ENCODE measurements around the gene DLGAP1.
A peak's percentile ranks its signal among the peaks of the same experiment; 100 is the strongest.

The DLGAP1 gene

DNA sequence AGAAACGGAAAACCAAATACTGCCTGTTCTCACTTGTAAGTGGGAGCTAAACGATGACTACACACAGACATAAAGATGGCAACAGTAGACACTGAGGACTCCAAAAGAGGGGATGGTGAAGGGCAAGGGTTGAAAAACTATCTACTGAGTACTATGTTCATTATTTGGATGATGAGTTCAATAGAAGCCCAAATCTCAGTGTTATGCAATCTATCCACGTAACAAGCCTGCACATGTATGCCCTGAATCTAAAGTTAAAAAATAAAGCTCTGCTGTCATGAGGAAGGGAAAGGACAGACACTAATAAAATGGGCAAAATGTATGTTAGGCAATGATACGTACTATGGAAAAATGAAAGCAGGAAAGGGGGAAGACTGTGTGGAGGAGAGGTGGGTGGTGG, 629.1 kb downstream of the DLGAP1 start:
- DNase-seq, result no peak

DNA sequence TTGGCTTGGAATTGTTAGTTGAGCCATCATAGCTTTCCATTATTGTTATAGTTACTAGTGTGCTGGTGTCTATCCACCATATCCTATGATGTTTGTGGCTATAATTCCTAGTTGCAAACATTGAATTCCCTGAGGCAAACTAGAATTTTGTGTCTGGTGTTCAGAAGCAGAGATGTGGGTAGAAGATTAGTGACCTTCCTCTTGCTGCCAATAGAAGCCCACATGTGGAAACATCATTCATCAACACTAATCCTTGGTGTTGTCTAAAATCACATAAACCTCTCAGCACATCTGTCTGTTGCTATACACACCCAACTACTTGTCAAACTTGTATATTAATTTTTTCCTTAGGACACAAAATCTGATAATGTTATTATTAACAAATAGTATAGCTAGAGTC, 631.0 kb downstream of the DLGAP1 start:
- DNase-seq, result no peak

DNA sequence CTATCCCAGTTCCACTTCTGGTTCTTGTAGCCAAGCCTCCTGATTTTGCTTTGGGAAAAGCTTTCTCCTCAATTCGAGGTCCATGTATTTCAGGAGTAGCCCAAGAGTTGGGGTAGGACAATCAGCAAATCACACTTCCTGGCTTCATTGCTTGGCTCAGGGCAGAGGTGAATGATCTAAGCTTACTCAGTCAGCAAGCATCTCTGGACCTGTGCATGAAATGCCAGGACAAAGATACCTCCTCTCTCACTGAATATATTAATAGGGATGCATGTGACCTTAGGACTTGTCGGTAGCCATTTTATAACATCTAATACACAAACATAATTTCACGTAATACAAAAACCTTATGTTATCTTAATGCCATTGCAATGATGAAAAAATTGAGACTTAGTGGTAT, 632.0 kb downstream of the DLGAP1 start:
- DNase-seq, result no peak

DNA sequence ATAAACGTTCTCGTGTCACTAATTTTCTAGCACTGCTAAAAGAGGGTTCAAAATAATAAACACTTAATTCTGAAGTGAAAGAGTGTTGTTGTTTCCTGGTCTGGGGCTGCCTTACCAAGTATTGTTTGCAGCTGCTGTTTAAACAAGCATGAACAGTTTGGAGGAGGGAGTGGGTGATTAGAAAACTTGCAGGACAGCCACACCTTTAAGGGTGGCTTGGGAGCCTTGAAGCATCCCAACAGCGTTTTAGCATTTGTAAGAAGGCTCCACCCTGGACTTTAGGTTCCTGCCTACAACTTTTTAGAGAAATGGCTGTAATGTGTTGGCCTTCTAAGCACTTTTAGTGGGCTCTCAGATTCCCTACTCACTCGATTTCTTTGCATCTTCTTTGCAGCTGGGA, 633.6 kb downstream of the DLGAP1 start:
- DNase-seq, result no peak

DNA sequence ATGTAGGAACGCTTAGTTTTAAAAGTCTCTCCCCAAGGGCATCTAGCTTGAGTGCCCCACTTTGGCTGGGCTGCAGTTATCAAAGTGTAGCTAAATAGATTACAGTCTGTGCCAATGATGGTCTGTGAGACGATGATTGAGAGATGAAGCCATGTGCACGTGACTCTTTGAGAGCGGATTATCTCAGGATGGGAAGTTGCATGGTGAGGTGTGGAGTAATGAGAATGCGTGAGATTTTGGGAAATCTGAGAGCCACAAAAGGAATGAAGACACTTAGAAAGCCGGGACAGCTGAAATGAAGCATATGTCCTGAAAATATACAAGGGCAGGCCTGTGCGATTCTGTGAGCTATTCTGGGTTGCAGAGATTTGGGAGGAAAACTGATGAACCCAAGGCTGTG, 635.1 kb downstream of the DLGAP1 start:
- no peak for DNase-seq

DNA sequence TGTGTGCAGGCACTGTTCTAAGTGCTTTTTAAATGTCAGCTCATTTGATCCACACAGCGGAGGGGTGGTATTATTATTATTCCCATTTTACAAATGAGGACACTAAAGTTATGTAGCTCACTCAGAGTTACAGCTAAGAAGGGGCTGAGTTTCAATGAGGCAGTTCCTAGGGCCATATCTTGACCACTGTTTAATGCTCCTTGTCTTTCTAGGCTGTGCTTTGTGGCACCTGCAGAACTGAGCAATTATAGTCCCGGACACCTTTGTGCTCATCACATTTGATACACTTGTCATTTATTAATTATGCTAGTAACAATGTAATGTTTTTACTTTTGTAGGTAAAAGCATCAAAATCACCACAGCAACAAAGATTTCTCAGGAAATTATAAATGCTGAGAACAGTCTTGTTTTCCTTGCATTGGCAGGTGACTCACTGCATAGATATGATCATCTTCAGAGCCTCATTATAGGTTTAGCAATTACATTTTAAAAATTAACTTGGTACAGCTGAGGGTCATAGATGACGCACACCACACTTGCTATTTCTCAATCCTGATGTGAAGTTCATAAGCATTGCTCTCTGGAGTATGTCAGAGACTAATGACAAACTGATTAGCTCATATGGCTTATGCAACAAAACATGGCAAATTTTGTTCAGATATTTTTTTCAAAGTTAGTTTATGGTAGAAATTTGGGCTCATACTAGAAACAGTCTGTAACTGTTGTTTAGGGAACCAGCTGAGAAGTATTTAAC, 638.3 kb downstream of the DLGAP1 start:
- no peak for DNase-seq

DNA sequence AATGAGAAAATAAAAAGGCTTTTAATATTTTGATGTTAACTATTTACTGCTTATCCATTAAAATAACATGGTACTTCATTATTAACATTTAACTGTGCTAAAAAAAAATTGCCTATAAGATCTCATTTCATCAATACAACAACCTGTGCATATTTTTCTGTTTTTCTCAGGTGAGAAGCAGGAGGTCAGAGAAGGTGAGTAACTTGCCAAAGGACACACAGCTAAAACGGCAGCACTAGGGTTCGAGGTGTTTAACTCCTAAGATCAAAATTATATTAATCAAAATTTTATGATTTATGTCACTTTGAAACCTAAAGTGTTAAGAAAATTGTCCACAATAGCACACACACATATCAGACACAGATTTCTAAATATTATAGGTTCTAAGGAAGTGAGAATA, 639.1 kb downstream of the DLGAP1 start:
- no peak for DNase-seq

DNA sequence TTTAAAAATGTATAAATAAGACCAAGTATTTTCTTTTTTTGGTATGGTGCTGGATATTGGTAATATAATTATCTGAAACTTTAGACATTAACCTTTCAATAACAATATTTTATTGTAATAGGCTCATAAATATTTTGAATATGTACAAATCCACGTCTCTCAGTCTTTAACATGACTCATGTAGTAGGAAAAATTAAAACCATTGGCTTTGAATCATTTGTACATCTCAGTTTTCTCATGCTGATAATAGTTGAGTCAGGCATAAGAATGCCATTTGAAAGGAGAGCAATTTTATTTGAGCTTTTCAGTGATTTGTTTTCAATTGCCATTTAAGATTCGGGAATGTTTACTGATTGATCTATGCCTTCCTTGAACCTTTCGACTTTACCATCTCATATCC, 640.3 kb downstream of the DLGAP1 start:
- DNase-seq, result no peak

DNA sequence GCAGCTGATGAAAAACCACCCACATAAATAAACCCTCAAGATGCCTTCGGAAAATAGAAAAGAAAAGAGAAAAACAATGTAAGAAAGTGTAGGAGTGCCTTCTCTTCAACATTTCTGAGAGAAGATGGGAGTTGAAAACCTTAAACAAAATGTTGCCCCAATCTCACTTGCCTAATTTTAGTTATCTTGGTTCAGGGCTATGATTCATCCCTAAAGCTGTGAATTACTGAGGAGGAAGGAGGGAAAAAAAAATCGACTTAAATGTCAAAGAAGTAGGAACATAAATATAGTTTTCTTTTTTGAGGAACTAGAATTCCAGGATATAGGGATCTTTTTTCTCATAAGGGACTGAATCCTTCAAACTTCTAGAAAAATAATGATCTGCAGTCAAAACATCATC, 644.8 kb downstream of the DLGAP1 start:
- DNase-seq, result no peak

DNA sequence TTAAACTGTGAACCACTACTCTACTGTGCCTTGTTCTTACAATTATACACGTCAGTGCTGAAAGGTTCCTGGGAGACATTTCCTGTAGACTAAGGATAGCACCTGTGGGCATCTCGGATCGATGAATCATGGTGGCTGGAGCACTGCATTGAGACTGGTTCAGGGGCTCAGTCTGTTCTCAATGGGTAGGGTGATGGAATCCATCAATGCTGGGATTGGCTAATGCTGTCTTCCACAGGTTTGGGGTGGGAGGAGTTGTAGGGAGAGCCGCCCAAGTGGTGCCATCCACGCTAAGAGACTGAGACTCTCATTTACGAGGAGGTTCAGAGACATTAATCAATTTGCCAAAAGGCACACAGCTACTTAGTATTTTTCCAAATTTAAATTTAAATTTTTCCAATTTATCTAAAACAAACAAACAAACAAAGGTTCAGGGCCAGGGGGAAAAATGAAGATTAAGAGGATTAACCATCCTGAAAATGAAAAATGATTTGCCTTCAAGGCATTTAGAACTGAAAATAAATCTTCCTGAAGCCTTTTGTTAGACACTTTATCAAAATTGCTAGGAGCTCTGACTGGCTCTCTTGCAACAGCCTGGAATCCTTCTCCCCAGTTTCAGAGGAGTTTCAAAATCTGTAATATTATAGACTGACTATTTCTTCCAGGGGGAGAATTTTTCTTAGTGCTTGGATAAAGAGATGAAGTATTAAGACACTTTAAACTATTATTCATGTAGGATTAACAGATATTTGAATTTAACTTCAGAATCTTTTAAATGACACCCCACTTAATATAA, 645.9 kb downstream of the DLGAP1 start:
- no peak for DNase-seq

DNA sequence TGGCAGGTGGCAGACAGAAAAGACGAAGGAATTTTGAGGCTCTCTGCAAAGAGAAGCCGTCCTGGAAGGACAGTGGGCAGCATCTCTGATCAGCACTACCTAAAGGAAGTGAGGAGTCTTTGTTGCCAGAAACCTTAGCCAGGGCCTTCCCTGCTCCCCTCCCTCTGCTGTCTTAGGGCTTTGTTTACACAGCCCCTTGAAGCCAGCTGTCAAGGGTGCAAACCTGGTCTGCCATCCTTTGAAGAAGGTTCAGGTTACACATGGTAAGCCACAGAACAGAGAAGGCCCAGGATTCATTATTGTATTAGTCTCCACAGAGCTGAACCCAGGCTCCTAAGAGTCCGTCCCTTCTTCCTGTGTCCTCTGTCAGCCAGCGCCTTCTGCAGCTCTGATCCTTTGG, 648.5 kb downstream of the DLGAP1 start:
- DNase-seq, result no peak

DNA sequence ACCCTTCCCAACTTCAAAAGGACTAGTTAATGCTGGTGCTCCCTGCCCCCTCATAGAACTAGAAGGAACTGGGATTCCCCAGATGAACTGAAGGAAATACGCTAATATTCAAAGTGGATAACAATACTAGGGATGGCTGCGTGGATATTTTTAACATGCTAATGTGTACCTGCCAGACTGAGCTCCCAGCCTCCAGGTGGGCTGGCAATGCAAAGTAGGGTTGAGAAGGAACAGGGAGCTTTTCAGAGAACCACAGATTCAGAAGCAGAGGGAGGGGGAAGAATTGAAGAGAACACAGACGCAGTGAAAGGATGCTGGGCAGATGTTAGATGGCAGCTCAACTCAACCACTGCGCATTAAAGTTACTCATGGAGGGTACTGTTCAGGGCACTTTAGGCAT, 650.8 kb downstream of the DLGAP1 start:
- DNase-seq, result no peak

DNA sequence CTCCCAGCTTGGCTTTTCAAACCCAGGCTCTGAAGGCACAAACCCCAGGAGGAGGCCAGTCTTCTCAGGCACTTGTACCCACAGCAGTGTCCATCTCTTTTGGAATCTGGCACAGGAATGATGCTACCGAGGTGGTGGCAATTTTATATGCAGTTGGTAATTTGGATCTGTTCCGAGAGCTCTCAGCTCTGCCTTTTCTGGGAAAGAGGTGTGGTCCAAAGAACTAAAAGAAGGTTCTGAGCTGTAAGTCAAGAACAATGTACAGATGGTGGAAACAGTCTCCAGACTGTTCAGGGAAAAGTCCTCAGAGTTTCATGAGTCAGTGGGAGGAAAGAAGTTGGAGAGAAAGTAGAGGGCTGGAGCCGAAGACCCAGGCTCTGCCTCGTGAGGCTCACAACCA, 651.8 kb downstream of the DLGAP1 start:
- no peak for DNase-seq

DNA sequence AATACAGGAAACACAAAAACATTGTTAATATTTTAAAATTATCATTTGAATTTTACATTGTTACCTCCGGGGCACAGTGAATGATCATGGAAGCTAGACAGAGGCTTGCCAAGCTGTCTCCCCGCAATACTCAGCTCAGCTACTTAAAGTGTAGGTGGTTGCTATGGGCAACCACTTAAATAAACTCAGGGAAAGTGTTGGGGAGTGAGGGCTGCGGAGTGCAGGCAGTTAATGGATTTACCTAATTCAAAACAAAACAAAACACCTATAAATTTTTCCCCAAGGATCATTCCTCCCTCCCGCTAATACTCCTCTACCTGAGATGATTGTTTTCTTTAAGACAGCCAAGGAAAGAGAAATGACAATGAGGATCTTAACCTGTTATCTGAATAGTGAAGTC, 655.6 kb downstream of the DLGAP1 start:
- peak in 4 of 56 donors; percentile 12 to 23 (median 15) for DNase-seq

DNA sequence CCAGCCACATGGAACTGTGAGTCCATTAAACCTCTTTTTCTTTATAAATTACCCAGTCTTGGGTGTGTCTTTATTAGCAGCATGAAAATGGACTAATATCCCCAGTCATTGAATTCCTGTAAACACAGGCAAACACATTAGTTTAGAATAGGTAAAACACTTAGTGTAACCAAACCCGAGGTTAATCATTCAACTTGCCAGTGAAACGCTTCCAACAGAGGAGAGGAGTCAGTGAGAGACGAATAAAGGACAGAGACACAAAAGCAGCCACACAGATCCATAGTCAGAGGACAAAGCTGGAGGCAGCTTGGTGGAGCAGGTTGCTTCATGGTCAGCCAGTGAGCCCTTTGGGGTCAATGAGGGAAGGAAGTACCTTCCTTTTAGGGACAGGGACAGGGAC, 657.1 kb downstream of the DLGAP1 start:
- no peak for DNase-seq

DNA sequence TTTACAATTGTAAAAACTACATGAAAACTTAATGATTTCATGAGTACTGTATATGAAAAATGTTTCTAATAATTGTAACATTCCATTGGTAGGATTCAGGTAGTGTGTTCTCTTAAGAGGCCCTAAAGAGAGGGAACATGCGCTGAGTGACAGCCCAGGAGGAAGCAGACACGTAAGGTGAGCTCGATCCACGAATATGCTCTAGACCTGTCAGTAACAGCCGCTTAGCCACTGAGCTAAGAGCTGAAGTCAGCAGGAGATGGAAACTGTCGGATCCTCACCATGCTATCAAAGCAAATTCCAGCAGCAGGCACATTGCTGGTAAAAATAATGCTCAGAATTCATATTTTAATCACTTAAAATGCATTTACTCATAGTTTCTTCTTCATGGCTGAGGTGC, 658.7 kb downstream of the DLGAP1 start:
- no peak for DNase-seq

DNA sequence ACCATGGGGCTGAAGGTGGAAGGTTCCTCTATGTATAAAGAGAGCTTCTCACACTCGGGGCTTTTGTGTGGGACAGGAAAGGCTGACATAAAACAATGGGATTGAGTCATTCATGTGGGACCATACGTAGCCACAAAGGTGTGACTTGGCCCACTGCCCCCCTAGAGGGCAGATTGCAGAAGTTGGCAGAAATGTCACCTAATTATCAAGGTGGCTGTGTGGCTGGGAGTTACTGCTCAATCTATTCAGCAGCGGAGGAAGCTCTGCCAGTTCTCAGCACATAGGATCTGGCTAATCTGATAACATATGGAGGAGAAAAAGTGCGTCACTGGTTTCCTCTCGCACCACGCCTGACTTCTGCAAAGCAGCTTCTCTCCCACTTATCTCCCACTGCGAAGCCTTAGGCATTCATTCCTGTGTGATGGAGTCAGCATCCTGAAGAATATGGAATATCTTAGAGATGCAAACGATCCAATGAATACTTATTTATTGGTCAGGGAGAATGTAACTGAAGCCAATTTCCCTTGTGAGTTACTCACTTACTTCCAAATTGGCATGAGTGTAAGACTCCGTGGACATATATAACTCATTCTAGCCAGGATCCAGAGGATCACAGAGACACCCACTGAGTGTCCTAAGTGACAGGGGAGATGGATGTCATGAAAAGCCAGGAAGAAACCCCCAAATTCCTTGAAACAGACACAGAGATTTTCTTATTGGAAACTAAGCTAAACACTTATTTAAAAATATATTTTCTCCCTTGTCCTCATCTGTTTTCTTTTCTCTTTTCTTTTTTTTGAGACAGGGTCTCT, 660.4 kb downstream of the DLGAP1 start:
- DNase-seq, result peak in 10 of 56 donors; percentile 3 to 25 (median 14)

DNA sequence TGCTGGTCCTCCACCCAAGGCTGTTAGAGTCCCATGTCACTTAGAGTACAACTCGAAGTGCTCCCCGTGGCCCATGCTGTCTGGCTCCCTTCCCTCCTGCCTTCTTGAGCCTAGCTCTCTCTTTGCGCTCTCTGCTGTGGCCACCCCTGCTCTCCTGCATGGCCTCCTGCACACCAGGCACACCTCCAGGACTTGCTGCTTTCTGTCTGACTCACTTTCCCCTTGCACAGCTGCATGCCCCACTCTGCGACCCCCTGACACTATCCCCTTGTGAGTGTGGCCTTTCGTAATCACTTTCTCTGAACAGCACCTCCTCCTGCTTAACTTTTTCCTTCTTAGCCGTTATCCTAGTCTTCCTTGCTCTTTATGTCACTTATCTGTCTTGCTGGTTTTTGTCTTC, 661.6 kb downstream of the DLGAP1 start:
- DNase-seq, result no peak

DNA sequence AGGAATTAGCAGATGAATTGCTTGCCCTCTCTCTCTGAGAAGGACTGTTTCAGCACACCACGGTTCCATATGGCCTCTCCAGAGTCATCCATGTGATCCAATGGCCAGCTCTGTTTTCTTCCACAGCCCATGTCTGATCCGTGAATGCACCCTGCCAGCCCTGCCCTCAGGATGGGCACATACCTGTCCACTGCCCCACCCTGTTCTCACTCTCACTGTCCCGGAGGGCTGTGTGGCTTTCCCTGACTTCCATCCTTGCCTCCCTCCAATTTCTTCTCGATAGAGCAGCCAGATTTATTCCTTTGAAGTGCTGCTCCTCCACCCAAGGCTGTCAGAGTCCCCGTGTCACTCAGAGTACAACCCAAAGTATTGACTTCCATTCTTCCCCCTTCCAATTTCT, 662.0 kb downstream of the DLGAP1 start:
- DNase-seq, result no peak

DNA sequence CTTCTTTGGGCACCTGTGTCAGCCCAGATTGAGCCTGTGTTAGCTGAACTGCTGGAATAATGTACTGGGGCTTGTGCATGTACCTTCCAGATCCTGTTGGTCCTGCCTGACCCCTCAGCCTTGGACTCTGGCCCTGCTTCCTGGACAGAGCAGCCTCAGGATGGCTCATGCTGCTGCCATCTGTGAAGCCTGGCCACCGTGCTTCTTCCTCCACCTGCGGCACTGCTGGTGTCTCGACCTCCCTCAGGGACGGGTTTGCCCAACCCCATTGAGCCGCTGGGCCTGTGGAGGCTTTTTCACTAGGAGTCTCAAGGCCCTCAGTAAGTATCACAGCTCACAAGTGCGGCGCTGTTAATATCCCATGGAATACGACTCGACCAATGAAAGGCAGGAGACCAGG, 662.4 kb downstream of the DLGAP1 start:
- DNase-seq, result no peak

DNA sequence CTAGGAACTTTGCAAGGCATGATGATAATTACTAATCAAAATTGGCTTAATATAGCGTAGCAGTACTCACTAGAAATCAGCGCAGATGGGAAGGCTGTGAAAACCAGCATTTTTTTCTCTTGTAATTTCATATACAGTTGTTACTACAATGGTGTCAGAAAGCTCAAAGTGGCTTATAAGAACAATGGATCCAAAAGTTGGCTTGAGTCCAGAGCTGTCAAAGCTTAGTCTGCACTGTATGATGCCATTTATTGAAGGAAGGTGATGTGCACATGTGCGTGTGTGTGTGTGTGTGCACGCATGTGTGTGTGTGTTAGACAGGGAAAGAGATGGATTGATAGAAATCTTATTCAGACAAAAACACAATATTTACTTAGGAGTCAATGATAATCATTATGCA, 663.9 kb downstream of the DLGAP1 start:
- DNase-seq, result no peak

DNA sequence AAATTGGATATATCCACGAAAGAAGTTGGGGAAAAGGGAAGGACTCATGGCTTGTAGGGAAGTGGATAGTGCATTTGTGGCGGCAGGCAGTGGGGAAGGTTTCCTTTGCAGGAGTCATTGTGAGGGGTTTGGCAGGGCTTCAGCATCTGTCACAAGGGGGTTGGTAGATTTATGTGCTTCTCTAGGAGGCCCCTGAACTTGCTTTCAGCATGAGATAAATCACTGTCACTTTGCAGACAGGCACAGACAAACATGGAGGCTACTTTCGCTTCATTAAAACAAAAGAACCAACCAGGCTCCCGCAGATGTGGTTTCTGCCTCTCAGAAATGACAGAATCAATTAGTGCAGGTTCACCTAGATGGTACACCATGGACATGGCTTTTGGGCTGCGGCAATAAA, 664.4 kb downstream of the DLGAP1 start:
- DNase-seq, result no peak

All from amygdala (tissue), 56 donors.